ENCODE measurements around the gene CAMK2D.

The CAMK2D gene

GRCh38 chr4:113773014-113773413 lies 11.5 kb upstream of the CAMK2D start:
- Histone ChIP-seq H2BK5ac (ENCODE audit: low read length) (no peak overlapping the region), H2BK12ac (ENCODE audit: low read length) (no peak overlapping the region), H3K27me3 (ENCODE audit: control insufficient read depth in 3 of 3, insufficient read depth in 3 of 3, low read depth in 1 of 3, low read length in 3 of 3) (no peaks in the 10 kb centered on the region), H2AFZ (ENCODE audit: low read length) (no peak overlapping the region), H3K4me3 (ENCODE audit: low read length in 2 of 2) (no peak overlapping the region), H3K18ac (ENCODE audit: low read length) (no peak overlapping the region), H3K9ac (ENCODE audit: low read depth, low read length, poor library complexity) (no peak overlapping the region), H3K4me1 (ENCODE audit: control insufficient read depth in 2 of 2, insufficient read depth in 1 of 2, low read depth in 1 of 2, low read length in 2 of 2) (no peaks in the 10 kb centered on the region), H3K27ac (replicated peaks; ENCODE audit: low read length) (no peak overlapping the region), H4K8ac (ENCODE audit: low read depth, low read length) (no peak overlapping the region), H3K14ac (ENCODE audit: low read length) (no peak overlapping the region), H3K4ac (ENCODE audit: low read length) (no peak overlapping the region), H2BK15ac (ENCODE audit: low read length) (no peak overlapping the region), H3K36me3 (replicated peaks in 1 of 2; ENCODE audit: control insufficient read depth in 2 of 2, insufficient read depth in 2 of 2, low read length in 2 of 2) (no peaks in the 10 kb centered on the region), H3K4me2 (ENCODE audit: insufficient read depth, low read length, poor library complexity, severe bottlenecking) (no peak overlapping the region), H2BK120ac (ENCODE audit: low read depth, low read length) (no peak overlapping the region), H3K23ac (ENCODE audit: low read depth, low read length, poor library complexity) (no peak overlapping the region), H2AK5ac (ENCODE audit: low read depth, low read length) (no peak overlapping the region), H3K79me1 (ENCODE audit: low read depth, low read length) (no peaks in the 10 kb centered on the region), H4K91ac (ENCODE audit: low read depth, low read length, poor library complexity) (no peak overlapping the region), H3K9me3 (replicated peaks in 1 of 2; ENCODE audit: control insufficient read depth in 2 of 2, insufficient read depth in 1 of 2, low read depth in 1 of 2, low read length in 2 of 2) (no peaks in the 10 kb centered on the region)
- DNase-seq (ENCODE audit: low spot score) = no peak
- no CpG with 5 or more reads among the region's 14 CpGs for WGBS, 2 donors (ENCODE audit: extremely low coverage in 2 of 2, insufficient read length in 2 of 2, insufficient replicate concordance in 1 of 2)

DNA sequence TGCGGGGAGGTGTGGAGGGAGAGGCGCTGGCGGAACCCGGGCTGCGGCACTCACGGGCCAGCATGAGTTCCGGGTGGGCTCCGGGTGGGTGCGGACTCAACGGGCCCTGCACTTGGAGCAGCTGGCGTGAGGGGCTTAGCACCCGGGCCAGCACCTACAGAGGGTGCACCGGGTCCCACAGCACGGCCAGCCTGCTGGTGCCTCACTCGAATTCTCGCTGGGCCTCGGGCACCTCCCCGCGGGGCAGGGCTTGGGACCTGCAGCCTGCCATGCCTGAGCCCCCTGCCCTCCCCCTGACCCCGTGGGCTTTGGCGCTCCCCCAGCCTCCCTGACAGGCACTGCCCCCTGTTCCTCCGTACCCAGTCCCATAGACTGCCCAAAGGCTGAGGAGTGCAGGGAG lies 10.8 kb upstream of the CAMK2D start:
- Histone ChIP-seq H2BK12ac (ENCODE audit: low read length) (peak overlapping the region; percentile 41), H3K23ac (ENCODE audit: low read depth, low read length, poor library complexity) (no peak overlapping the region), H3K4me1 (ENCODE audit: control insufficient read depth in 2 of 2, insufficient read depth in 1 of 2, low read depth in 1 of 2, low read length in 2 of 2) (no peaks in the 10 kb centered on the region), H2BK5ac (ENCODE audit: low read length) (no peak overlapping the region), H3K4me3 (ENCODE audit: low read length in 2 of 2) (no peak overlapping the region), H3K4me2 (ENCODE audit: insufficient read depth, low read length, poor library complexity, severe bottlenecking) (no peak overlapping the region), H3K27me3 (ENCODE audit: control insufficient read depth in 3 of 3, insufficient read depth in 3 of 3, low read depth in 1 of 3, low read length in 3 of 3) (no peaks in the 10 kb centered on the region), H3K79me1 (ENCODE audit: low read depth, low read length) (no peaks in the 10 kb centered on the region), H4K91ac (ENCODE audit: low read depth, low read length, poor library complexity) (no peak overlapping the region), H2BK120ac (ENCODE audit: low read depth, low read length) (no peak overlapping the region), H3K18ac (ENCODE audit: low read length) (peak overlapping the region; percentile 48), H3K27ac (replicated peaks; ENCODE audit: low read length) (no peak overlapping the region), H2AK5ac (ENCODE audit: low read depth, low read length) (peak overlapping the region; percentile 70), H3K9me3 (replicated peaks in 1 of 2; ENCODE audit: control insufficient read depth in 2 of 2, insufficient read depth in 1 of 2, low read depth in 1 of 2, low read length in 2 of 2) (no peaks in the 10 kb centered on the region), H4K8ac (ENCODE audit: low read depth, low read length) (peak overlapping the region; percentile 17), H3K4ac (ENCODE audit: low read length) (no peak overlapping the region), H2BK15ac (ENCODE audit: low read length) (no peak overlapping the region), H3K36me3 (replicated peaks in 1 of 2; ENCODE audit: control insufficient read depth in 2 of 2, insufficient read depth in 2 of 2, low read length in 2 of 2) (no peaks in the 10 kb centered on the region), H2AFZ (ENCODE audit: low read length) (no peak overlapping the region), H3K9ac (ENCODE audit: low read depth, low read length, poor library complexity) (no peak overlapping the region), H3K14ac (ENCODE audit: low read length) (no peak overlapping the region)
- no CpG with 5 or more reads among the region's 22 CpGs for WGBS, 2 donors (ENCODE audit: extremely low coverage in 2 of 2, insufficient read length in 2 of 2, insufficient replicate concordance in 1 of 2)
- DNase-seq (ENCODE audit: low spot score) = no peak

- DNase-seq (ENCODE audit: low spot score) = no peak
- no CpG with 5 or more reads among the region's 2 CpGs for WGBS, 2 donors (ENCODE audit: extremely low coverage in 2 of 2, insufficient read length in 2 of 2, insufficient replicate concordance in 1 of 2)
- Histone ChIP-seq H3K23ac (ENCODE audit: low read depth, low read length, poor library complexity) (no peak overlapping the region), H3K14ac (ENCODE audit: low read length) (no peak overlapping the region), H3K27ac (replicated peaks; ENCODE audit: low read length) (no peak overlapping the region), H3K36me3 (replicated peaks in 1 of 2; ENCODE audit: control insufficient read depth in 2 of 2, insufficient read depth in 2 of 2, low read length in 2 of 2) (no peaks in the 10 kb centered on the region), H2AK5ac (ENCODE audit: low read depth, low read length) (no peak overlapping the region), H2BK120ac (ENCODE audit: low read depth, low read length) (no peak overlapping the region), H2BK15ac (ENCODE audit: low read length) (no peak overlapping the region), H2BK12ac (ENCODE audit: low read length) (no peak overlapping the region), H3K9ac (ENCODE audit: low read depth, low read length, poor library complexity) (no peak overlapping the region), H4K91ac (ENCODE audit: low read depth, low read length, poor library complexity) (no peak overlapping the region), H3K79me1 (ENCODE audit: low read depth, low read length) (no peaks in the 10 kb centered on the region), H3K4me2 (ENCODE audit: insufficient read depth, low read length, poor library complexity, severe bottlenecking) (no peak overlapping the region), H3K4me1 (ENCODE audit: control insufficient read depth in 2 of 2, insufficient read depth in 1 of 2, low read depth in 1 of 2, low read length in 2 of 2) (no peaks in the 10 kb centered on the region), H3K4me3 (ENCODE audit: low read length in 2 of 2) (no peak overlapping the region), H3K9me3 (replicated peaks in 1 of 2; ENCODE audit: control insufficient read depth in 2 of 2, insufficient read depth in 1 of 2, low read depth in 1 of 2, low read length in 2 of 2) (no peaks in the 10 kb centered on the region), H2BK5ac (ENCODE audit: low read length) (no peak overlapping the region), H3K27me3 (ENCODE audit: control insufficient read depth in 3 of 3, insufficient read depth in 3 of 3, low read depth in 1 of 3, low read length in 3 of 3) (no peaks in the 10 kb centered on the region), H3K18ac (ENCODE audit: low read length) (no peak overlapping the region), H2AFZ (ENCODE audit: low read length) (no peak overlapping the region), H4K8ac (ENCODE audit: low read depth, low read length) (no peak overlapping the region), H3K4ac (ENCODE audit: low read length) (no peak overlapping the region)
Observed at GRCh38 chr4:113769744-113770143, 8.2 kb upstream of the CAMK2D start.

DNA sequence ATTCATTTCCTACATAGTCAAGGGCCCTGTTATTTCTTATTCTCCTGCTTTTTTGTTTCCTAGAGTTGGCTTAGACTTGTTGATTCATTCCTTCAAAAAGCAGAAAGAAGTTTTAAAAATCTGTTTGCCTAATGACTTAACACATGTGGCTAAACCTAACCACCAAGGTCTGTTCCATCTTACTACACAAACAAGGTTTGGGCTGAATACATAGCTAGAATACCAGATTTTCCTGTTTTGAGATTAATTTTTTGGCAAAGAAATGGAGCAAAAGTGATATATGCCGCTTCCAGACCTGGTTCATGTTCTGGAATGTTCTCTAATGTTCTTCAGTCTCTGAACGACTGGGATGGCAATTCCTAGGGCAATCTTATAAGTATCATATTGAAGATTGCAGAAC lies 7.4 kb upstream of the CAMK2D start:
- Histone ChIP-seq H2BK120ac (ENCODE audit: low read depth, low read length) (no peak overlapping the region), H2AFZ (ENCODE audit: low read length) (no peak overlapping the region), H3K14ac (ENCODE audit: low read length) (no peak overlapping the region), H3K79me1 (ENCODE audit: low read depth, low read length) (no peaks in the 10 kb centered on the region), H3K27ac (replicated peaks; ENCODE audit: low read length) (no peak overlapping the region), H3K4me2 (ENCODE audit: insufficient read depth, low read length, poor library complexity, severe bottlenecking) (no peak overlapping the region), H4K91ac (ENCODE audit: low read depth, low read length, poor library complexity) (no peak overlapping the region), H3K9ac (ENCODE audit: low read depth, low read length, poor library complexity) (no peak overlapping the region), H3K36me3 (replicated peaks in 1 of 2; ENCODE audit: control insufficient read depth in 2 of 2, insufficient read depth in 2 of 2, low read length in 2 of 2) (no peaks in the 10 kb centered on the region), H2AK5ac (ENCODE audit: low read depth, low read length) (no peak overlapping the region), H2BK5ac (ENCODE audit: low read length) (no peak overlapping the region), H4K8ac (ENCODE audit: low read depth, low read length) (no peak overlapping the region), H2BK15ac (ENCODE audit: low read length) (no peak overlapping the region), H3K23ac (ENCODE audit: low read depth, low read length, poor library complexity) (no peak overlapping the region), H2BK12ac (ENCODE audit: low read length) (no peak overlapping the region), H3K9me3 (replicated peaks in 1 of 2; ENCODE audit: control insufficient read depth in 2 of 2, insufficient read depth in 1 of 2, low read depth in 1 of 2, low read length in 2 of 2) (no peaks in the 10 kb centered on the region), H3K18ac (ENCODE audit: low read length) (no peak overlapping the region), H3K4me1 (ENCODE audit: control insufficient read depth in 2 of 2, insufficient read depth in 1 of 2, low read depth in 1 of 2, low read length in 2 of 2) (no peaks in the 10 kb centered on the region), H3K4me3 (ENCODE audit: low read length in 2 of 2) (no peak overlapping the region), H3K27me3 (ENCODE audit: control insufficient read depth in 3 of 3, insufficient read depth in 3 of 3, low read depth in 1 of 3, low read length in 3 of 3) (no peaks in the 10 kb centered on the region), H3K4ac (ENCODE audit: low read length) (no peak overlapping the region)
- WGBS, 2 donors (ENCODE audit: extremely low coverage in 2 of 2, insufficient read length in 2 of 2, insufficient replicate concordance in 1 of 2) = no CpG with 5 or more reads among the region's 2 CpGs
- no peak for DNase-seq (ENCODE audit: low spot score)
